ENCODE data around the gene CDK13.
A peak's percentile ranks its signal among the peaks of the same experiment; 100 is the strongest.

Gene CDK13

DNA sequence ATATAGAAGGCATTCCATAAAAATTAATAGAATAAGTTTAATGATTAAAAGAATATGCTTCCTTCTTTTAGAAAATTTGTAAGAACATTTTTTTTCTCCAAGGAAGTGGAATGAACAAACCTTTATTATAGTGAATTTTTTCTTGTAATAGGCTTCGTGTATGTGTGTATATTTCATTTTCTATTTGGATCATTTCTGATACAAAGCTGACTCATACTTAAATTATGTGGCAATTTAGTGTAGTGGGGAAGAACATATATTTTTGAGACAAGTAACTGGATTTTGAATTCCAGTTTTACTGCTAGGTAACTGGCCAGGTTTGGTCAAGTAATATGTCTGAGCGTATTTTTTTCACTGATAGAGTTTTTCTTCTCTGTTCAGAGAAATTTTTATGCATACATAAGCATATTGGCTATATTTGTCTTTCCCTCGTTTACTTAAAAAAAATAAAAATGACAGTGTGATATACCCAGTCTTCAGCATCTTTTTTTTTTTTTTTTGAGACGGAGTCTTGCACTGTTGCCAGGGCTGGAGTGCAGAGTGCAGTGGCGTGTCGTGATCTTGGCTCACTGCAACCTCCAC lies 50.8 kb downstream of the CDK13 start:
- no peak for DNase-seq (ENCODE audit: low read depth, low spot score)

GRCh38 chr7:40001649-40002048 lies 51.6 kb downstream of the CDK13 start:
- no peak overlapping the region for H3K4me3 ChIP-seq (ENCODE audit: low read length)
- DNase-seq (ENCODE audit: low read depth, low spot score): no peak

More for the DNA sequence above, 50.8 kb downstream of the CDK13 start:
- H3K4me3 ChIP-seq (ENCODE audit: low read length): no peak overlapping the region

DNA sequence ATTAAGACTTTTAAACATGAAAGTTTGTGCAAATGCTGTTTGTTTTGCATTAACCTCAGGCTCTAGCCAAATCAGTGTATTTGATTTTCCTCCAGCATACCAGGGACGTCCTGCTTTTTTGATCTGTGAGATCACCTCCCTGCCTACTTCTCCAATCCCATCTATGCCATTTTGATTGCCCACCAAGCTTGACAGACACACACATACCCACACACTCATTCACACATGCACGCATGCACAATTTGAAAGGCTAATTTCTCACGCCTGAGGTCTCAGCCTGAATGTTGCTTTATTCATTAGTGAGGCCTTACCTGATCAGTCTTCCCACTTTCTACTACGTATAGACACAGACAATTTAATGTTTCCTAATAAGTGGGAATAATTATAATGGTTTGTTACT lies 53.5 kb downstream of the CDK13 start:
- DNase-seq (ENCODE audit: low read depth, low spot score): no peak

DNA sequence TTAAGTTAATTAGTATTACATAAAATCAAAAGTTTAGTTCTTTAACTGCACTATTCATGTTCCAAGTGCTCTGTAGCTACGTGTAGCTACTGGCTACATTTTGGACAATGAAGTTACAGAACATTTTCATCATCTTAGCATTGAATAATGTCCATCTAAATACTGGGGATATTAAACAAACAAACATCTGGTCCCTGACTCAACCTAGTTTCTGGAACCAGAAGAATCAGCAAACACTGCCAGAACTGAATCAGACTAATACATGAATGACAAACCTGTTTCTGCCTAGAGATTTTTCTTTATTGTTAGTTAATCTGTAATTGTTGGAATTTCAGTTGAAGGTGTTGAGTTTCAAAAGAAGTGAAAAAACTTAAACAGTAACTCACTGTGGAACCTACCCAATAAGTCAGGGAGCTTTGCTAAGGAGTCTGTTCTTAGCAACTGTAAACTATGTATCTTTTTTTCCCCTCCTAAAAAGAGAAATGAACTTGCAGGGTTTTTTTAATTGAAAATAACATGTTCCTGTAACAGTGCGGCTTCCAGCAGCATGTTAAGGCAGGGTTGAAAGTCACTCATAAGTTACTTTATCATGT lies 58.3 kb downstream of the CDK13 start:
- DNase-seq (ENCODE audit: low read depth, low spot score): no peak

More for the DNA sequence above, 53.5 kb downstream of the CDK13 start:
- no peak overlapping the region for H3K4me3 ChIP-seq (ENCODE audit: low read length)

DNA sequence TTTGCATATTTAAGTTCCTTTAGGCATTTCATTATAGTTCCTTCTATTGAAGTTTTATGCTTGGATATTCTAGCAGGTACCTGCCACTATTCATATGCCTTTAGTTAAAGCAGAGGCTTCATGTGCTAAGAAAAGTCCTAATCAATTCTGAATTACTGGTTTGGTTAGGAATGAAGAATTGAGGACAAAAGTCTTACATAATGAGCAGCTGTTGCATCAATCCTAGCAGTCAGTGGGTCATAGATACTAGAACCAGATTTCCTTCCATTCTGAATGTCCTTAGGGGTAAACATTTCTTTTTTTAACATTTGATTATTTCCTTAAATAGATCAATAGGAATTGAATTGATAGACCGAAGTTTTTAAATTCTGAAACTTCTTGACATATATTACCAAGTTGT lies 59.2 kb downstream of the CDK13 start:
- no peak for DNase-seq (ENCODE audit: low read depth, low spot score)
- no peak overlapping the region for H3K4me3 ChIP-seq (ENCODE audit: low read length)

More for the DNA sequence above, 58.3 kb downstream of the CDK13 start:
- H3K4me3 ChIP-seq (ENCODE audit: low read length): no peak overlapping the region

GRCh38 chr7:40014376-40014775 lies 64.3 kb downstream of the CDK13 start:
- no peak overlapping the region for H3K4me3 ChIP-seq (ENCODE audit: low read length)
- no peak for DNase-seq (ENCODE audit: low read depth, low spot score)

GRCh38 chr7:40015790-40016296 lies 65.8 kb downstream of the CDK13 start:
- DNase-seq (ENCODE audit: low read depth, low spot score): peak; percentile 25

DNA sequence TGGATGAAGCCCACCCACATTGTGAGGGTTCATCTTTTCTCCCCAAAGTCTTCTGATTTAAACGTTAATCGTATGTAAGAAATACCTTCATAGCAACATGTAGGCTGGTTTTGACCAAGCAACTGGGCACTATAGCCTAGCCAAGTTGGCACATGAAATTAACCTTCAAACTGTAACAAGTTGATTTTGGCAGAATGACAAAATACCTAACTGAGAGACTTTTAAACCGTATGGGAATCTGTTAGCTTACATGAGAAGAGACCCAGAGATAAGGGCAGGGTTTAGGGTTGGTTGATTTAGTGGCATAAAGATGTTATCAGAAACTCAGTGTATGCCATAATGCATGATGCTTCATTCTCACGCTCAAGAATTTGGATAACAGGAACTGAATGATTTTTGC lies 69.5 kb downstream of the CDK13 start:
- H3K4me3 ChIP-seq (ENCODE audit: low read length): no peak overlapping the region
- DNase-seq (ENCODE audit: low read depth, low spot score): no peak

More at GRCh38 chr7:40015790-40016296, 65.8 kb downstream of the CDK13 start:
- H3K4me3 ChIP-seq (ENCODE audit: low read length): no peak overlapping the region

DNA sequence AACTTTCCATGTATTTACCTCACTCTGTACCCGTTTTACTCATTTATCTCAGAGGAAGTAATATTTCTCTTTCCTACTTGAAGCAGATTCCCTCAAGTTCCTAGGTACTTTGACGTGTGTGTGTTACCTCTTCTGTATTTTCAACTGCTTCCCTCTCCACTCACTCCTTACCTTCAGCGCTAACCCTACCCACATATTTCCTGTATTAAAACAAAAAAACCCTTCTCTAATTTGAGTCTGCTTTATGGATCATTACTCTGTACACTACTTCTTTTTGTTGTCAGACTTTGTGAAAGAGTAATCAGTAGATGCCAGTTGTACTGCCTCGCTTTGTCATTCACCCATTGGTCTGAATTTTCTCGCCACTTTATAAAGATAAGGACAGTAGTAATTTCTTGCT lies 74.0 kb downstream of the CDK13 start:
- DNase-seq (ENCODE audit: low read depth, low spot score): no peak

DNA sequence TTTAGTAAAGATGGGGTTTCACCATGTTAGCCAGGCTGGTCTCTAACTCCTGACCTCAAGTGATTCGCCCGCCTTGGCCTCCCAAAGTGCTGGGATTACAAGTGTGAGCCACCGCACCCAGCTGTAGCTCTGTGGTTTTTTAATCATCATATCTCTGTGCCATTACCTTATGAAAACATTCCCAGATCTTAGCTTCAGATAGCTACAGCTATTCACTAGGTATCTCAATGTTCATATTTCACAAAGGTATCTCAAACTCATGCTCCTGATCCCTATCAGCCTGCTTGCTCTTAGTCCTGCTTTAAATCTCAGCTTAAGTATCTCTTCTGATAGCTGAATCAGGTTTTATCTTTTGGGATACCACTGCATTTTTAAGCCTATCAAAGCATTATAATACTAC lies 74.8 kb downstream of the CDK13 start:
- DNase-seq (ENCODE audit: low read depth, low spot score): no peak

More for the DNA sequence above, 74.0 kb downstream of the CDK13 start:
- H3K4me3 ChIP-seq (ENCODE audit: low read length): no peak overlapping the region

GRCh38 chr7:40027545-40027944 lies 77.5 kb downstream of the CDK13 start:
- no peak overlapping the region for H3K4me3 ChIP-seq (ENCODE audit: low read length)

More for the DNA sequence above, 74.8 kb downstream of the CDK13 start:
- H3K4me3 ChIP-seq (ENCODE audit: low read length): no peak overlapping the region

DNA sequence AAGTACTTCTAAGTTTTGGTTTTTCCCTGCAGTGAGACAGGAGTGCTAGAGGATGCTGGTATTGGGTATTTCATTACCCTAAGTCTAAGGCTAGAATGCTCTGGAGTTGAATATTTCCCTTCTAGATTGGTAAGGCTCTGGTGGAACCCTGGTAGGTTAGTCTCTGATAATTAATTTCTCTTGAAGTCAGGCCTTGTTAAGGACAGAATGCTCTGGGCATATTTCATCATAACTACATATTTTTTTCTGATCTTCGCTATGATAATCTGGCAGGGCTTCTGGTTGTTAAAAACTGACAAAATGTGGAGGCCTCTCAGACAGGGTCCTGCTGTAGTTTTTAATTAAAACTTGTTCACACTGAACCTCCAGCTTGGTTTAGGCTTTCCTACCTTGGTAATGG lies 83.8 kb downstream of the CDK13 start:
- no peak for DNase-seq (ENCODE audit: low read depth, low spot score)
- no peak overlapping the region for H3K4me3 ChIP-seq (ENCODE audit: low read length)

More at GRCh38 chr7:40027545-40027944, 77.5 kb downstream of the CDK13 start:
- DNase-seq (ENCODE audit: low read depth, low spot score): no peak

GRCh38 chr7:40041456-40041855 lies 91.4 kb downstream of the CDK13 start:
- DNase-seq (ENCODE audit: low read depth, low spot score): no peak
- H3K4me3 ChIP-seq (ENCODE audit: low read length): no peak overlapping the region

DNA sequence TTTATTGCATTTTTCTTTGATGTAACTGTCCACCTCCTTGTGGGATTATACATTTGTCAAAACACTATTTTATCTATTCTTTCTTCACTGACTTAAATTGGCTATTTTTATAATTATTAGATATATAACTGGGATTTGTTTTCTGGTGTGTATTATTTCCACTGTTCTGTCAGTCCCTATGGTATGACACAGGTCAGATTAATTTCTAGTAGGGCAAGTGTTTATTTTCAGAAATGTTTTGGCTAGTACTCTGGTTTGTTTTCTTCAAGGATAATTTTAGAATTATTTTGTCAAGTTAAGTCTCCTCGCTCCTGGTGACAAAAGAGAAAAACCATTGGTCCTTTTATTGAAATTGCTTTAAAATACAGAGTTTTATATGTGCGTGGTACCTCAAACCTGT lies 93.1 kb downstream of the CDK13 start:
- DNase-seq (ENCODE audit: low read depth, low spot score): no peak
- no peak overlapping the region for H3K4me3 ChIP-seq (ENCODE audit: low read length)

GRCh38 chr7:40047661-40048060 lies 97.6 kb downstream of the CDK13 start:
- no peak overlapping the region for H3K4me3 ChIP-seq (ENCODE audit: low read length)
- DNase-seq (ENCODE audit: low read depth, low spot score): peak; percentile 15

- H3K4me3 ChIP-seq (ENCODE audit: low read length): no peak overlapping the region
- no peak for DNase-seq (ENCODE audit: low read depth, low spot score)
Observed at GRCh38 chr7:40057292-40057691, 107.2 kb downstream of the CDK13 start.

GRCh38 chr7:40058026-40058425 lies 108.0 kb downstream of the CDK13 start:
- DNase-seq (ENCODE audit: low read depth, low spot score): no peak
- no peak overlapping the region for H3K4me3 ChIP-seq (ENCODE audit: low read length)

DNA sequence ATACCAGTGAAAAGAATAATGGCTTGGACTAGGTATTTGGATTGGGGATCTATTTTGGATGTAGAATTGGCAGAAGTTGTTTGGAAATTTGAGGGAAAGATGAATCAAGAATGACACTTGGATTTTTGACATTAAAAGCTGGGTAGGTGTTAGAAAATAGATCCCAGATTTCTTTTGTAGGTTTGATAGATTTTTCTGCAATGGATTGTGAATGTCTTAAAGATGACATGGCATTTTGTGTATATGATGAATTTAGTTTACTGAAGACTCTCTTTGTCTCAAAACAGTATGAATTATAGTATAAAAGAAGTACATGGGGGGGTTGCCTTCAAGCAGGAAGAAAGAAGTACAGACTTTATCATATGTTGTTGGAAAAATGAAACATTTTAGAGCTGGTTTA lies 108.6 kb downstream of the CDK13 start:
- H3K4me3 ChIP-seq (ENCODE audit: low read length): no peak overlapping the region
- no peak for DNase-seq (ENCODE audit: low read depth, low spot score)

- no peak for DNase-seq (ENCODE audit: low read depth, low spot score)
- H3K4me3 ChIP-seq (ENCODE audit: low read length): no peak overlapping the region
Observed at GRCh38 chr7:40059057-40059456, 109.0 kb downstream of the CDK13 start.

GRCh38 chr7:40072268-40072667 lies 122.2 kb downstream of the CDK13 start:
- DNase-seq (ENCODE audit: low read depth, low spot score): no peak
- H3K4me3 ChIP-seq (ENCODE audit: low read length): no peak overlapping the region

DNA sequence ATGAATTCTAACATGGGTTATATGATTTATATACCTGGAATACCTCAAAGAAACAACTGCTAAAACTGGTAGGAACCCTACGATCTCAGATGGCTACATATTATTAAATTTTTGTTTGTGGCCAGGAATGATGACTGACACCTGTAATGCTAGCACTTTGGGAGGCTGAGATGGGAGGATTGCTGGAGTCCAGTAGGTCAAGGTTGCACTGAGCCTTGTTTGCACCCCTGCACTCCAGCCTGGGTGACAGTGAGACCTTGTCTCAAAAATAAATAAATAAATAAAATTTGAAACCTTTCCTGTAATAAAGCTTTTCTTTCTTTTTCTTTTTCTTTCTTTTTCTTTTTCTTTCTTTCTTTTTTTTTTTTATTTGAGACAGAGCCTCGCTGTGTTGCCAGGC lies 123.2 kb downstream of the CDK13 start:
- DNase-seq (ENCODE audit: low read depth, low spot score): no peak

More for the DNA sequence above, 123.2 kb downstream of the CDK13 start:
- no peak overlapping the region for H3K4me3 ChIP-seq (ENCODE audit: low read length)

Data from Jurkat, Clone E6-1 (cell line).